CD4-positive, alpha-beta T cell treated with Interleukin-10 for 1 hour (primary cell): ENCODE data around the gene TNS4.

Experiments used
- DNase-seq: peaks from one replicate; pipeline ENCODE4 v3.0.0-alpha.2; 2020

Gene TNS4

GRCh38 chr17:40487371-40488020 lies 13.9 kb downstream of the TNS4 start:
- DNase-seq: no peak

DNA sequence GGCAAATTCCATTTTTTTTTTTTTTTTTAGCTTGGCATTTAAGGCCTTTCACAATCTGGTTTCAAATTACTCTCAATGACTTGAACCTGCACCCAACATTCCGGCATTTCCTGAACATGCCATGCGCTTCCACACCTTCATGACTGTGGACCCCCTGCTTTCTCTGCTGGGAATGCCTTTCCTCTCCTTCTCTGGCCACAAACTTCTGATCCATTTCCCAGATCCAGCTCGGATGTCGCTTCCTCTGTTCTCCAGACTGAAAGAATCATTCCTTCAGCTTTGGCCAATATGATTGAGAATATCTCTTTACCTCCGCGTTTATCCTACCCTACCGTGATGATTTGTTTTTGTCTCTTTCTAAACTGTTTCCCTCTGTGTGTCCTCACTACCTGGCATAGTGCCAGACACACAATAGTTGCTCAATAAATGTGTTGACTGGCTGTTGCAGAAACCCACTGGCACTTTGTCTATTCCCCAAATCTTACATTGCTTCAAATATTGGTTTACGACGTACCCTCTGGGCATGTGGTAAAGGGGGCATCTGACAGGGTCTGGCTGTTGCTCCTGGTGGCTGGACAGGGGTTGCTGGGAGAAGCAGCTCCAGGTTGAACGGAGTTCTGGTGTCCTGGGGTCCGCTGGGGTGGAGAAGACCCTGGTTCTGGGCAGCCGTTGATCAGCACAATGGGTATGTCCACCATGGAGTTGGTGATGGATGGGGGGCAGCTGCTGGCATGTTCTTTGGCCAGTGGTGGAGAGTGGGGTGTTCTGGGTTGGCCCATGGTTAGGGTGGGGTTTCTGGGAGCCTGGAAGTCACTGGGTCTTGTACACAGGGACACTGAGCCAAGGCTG lies 14.7 kb downstream of the TNS4 start:
- no peak for DNase-seq

DNA sequence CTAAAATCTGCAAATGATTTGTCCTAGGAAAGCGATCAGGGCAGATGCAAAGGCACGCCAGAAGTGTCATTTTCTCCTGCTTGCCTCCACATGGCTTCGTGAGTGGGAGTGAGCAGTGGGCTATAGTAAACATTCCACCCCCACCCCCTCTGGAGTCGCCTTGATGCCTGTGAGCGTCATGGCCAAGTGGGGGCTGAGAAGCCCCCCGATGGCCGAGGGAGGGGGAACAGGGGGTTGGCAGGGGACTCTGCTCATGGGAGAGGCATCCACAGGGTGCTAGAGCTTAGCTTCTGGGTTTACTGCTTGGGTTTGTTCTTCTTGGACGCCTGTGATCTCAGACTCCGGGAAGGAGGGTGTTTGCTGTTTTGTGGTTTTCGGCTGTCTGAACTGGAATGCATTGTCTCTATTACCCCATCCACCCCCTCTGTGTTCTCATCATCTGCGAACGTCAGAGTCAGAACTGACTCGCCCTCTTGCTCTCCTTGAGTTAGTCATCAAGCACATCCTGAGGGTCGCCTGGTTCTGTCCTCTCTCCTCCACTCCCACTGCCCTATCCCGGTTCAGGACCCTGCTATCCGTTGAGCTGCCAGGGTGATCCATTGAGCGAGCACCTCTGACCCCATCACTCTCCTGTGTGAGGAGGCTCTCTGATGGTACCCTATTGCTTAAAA lies 15.4 kb downstream of the TNS4 start:
- DNase-seq: peak; percentile 36

GRCh38 chr17:40484973-40485530 lies 16.4 kb downstream of the TNS4 start:
- no peak for DNase-seq

- no peak for DNase-seq
These were observed 17.0 kb downstream of the TNS4 start for GRCh38 chr17:40484285-40484972.

GRCh38 chr17:40483679-40484078 lies 17.7 kb downstream of the TNS4 start:
- no peak for DNase-seq

- no peak for DNase-seq
These were observed 18.7 kb downstream of the TNS4 start for GRCh38 chr17:40482722-40483121.

GRCh38 chr17:40481106-40481505 lies 20.3 kb downstream of the TNS4 start:
- no peak for DNase-seq

- peak; percentile 90 for DNase-seq
These were observed 20.9 kb downstream of the TNS4 start for GRCh38 chr17:40480501-40481003.

- no peak for DNase-seq
These were observed 21.5 kb downstream of the TNS4 start for GRCh38 chr17:40479754-40480480.

DNA sequence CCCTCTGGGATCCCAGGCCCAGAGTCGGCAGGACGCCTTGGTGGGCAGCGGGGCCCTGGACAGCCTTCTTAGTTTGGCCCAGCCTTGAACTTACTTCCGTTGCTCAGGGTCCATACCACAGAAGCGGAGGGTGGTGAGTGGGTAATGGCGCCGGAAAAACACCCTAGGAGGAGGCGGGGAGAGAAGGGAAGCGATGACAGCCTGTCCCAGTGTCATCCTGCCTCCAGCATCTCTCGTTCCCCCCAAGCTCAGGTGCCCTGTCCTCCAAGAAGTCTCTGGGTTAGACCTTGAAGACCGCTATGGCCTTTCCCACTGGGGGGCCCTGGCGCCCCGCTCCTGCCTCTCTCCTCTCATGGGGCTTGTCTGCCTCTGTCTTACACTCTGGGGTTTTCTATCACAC lies 22.9 kb downstream of the TNS4 start:
- no peak for DNase-seq

DNA sequence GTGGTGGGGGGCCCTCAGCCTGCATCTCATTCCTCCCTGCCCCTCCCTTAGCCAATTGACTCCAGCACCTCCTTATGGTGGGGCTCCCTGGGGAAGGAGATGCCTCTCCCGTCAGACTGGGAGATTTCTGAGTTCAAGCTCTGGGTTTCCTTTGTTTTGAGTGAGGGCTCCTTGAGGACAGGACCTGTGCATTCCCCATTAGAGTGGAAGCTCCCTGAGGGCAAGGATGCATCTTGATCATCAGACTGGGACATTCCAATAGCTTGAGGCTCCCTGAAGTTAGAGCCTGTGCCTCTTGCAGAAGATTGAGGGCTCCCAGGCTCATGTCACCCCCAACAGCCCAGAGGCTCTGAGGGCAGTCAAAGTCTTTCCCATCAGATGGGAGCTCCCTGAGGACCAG lies 23.6 kb downstream of the TNS4 start:
- DNase-seq: no peak

- DNase-seq: no peak
These were observed 26.1 kb downstream of the TNS4 start for GRCh38 chr17:40475234-40475908.

- DNase-seq: no peak
These were observed 26.9 kb downstream of the TNS4 start for GRCh38 chr17:40474419-40475002.

- DNase-seq: no peak
These were observed 27.7 kb downstream of the TNS4 start for GRCh38 chr17:40473573-40474365.

DNA sequence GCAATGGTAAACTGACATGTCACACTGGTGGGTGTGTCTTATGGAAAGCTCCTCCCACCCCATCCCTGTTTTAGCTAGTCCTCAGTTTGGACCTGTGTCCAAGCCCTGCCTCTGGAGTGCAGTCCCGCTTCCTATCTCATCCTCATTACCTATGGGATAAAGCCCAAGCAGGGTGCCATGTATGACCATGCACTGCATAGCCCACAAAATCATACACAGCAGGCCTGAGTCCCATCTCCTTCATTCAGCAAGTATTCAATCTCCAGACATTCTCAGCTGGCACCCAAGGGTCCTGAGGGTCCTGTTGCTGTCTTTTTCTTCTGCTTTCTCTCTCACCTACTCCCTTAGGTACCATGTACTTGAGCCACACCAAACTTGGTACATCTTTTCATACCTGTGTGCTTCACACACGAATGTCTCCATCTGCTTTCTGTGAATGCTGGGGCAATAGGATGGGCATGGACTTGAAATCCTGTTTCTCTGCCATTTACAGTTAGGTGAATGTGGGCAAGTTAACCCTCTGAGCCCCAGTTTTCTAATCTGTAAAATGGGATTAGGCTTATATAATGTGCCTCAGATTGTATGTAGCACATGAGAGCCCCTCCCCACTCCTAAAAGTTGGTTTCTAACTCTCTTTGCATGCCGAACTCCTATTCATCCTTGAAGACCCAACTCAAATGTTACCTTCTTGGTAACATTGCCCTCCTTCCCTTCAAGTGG lies 28.5 kb downstream of the TNS4 start:
- DNase-seq: no peak

GRCh38 chr17:40471846-40472732 lies 29.3 kb downstream of the TNS4 start:
- no peak for DNase-seq
